ENCODE measurements around the gene AURKAIP1.

DNA sequence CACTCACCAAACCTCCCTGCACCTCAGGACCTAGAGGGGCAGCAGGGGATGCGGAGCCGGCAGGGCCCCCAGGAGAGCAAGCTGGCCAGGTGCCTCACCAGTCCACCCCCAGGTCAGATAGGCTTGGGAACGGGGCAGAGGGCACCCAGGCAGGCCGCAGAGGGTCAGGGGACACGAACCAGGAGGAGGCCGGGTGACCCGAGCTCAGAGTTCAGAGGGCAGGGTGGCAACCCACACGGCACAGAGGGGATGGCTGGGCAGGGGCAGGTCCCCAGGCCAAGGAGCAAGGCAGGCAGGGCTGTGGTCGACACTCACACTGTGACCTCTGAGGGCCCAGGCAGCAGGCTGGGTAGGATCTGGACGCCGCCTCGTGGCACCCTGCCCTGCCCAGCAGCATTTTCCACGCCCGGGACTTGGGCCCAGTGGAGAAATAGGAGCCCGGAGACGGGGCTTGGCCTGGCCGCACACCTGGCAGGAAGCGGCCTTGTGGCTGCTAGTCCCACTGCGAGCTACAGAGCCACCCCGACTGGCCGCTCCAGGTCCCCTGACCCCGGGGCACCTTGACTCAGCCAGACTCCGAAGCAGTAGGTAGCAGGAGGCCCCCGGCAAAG lies 31.1 kb downstream of the AURKAIP1 start:
- TF ChIP-seq, protein P1, sequence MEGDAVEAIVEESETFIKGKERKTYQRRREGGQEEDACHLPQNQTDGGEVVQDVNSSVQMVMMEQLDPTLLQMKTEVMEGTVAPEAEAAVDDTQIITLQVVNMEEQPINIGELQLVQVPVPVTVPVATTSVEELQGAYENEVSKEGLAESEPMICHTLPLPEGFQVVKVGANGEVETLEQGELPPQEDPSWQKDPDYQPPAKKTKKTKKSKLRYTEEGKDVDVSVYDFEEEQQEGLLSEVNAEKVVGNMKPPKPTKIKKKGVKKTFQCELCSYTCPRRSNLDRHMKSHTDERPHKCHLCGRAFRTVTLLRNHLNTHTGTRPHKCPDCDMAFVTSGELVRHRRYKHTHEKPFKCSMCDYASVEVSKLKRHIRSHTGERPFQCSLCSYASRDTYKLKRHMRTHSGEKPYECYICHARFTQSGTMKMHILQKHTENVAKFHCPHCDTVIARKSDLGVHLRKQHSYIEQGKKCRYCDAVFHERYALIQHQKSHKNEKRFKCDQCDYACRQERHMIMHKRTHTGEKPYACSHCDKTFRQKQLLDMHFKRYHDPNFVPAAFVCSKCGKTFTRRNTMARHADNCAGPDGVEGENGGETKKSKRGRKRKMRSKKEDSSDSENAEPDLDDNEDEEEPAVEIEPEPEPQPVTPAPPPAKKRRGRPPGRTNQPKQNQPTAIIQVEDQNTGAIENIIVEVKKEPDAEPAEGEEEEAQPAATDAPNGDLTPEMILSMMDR (IDR thresholded peaks at IDR 0.05; ENCODE audit: borderline replicate concordance, extremely low read depth, low read length, poor library complexity, severe bottlenecking): no peak
- no peak for TF ChIP-seq EZH2 (IDR thresholded peaks at IDR 0.05; ENCODE audit: borderline replicate concordance, low read depth, low read length, severe bottlenecking)
